Stimulated activated CD8-positive, alpha-beta memory T cell treated with anti-CD3 and anti-CD28 coated beads, Interleukin-15, amount 100 ng/mL, for 24 hours (primary cell): Measurements from ENCODE around the gene ZMYM2.
"Not testable (repeated sequence)": the region's sequence is repeated elsewhere in the genome, so short reads cannot be mapped to it uniquely, and the experiment has no call there.

Experiments
- DNase-seq: peaks from one replicate; pipeline ENCODE4 v3.0.0-alpha.2; 2020; ENCODE audit warnings: low read depth

The ZMYM2 gene

DNA sequence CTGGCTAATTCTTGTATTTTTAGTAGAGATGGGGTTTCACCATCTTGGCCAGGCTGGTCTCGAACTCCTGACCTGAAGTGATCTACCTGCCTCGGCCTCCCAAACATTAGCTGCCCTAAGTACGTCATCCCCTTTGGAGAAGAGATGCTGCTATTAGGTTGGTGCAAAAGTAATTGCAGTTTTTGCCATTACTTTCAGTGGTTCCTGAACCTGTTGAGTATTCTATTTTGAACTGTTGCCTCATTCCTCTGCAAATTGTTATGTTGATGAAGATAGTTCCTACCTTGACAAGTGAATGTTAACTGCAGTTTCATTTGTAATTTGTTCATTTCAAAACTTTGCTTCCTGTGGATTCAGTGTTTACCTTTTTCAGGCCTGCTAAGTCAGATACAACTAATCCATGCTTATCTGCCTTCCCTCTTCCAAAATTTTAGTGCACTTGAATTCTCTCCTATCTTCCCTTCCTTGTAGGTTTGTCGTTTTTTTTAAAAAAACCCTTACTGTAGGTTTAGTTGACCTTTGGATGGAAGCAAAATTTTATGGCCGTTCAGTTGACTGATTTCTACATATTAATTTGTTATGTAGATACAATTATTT, 24.0 kb downstream of the ZMYM2 start:
- DNase-seq: no peak

DNA sequence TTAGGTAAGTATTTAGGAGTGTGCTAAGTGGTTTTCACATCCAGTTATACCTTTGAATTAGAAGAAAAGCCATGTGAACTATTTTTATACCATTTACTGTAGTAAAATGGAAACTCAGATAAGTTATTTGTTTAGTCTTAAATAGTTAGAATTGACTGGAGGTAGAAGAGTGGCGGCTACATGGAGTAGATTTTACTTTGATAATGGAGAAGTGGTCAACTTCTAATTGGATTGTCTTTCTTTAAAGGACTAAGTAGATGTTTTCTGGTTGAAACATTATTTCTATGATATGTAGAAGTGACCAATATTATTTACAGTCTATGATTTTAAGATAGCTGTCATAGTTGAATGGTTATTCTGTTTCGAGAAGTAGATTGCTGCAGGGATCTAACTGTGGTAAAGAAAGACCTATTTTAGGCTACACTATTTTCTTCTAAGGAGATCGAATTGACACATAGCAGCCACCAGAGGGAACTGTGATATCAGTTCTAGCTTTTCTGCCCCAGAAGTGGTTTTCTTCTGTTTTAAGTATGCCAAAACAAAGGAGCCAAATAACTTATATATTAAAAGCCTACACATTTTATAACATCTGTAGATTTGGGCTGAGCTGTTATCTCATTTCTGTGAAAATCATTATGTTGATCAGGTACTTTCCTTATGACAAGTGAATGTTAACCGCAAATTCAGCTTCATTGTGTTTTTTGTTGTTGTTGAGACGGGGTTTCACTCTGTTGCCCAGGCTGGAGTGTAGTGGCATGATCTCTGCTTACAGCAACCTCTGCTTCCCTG, 26.1 kb downstream of the ZMYM2 start:
- no peak for DNase-seq

DNA sequence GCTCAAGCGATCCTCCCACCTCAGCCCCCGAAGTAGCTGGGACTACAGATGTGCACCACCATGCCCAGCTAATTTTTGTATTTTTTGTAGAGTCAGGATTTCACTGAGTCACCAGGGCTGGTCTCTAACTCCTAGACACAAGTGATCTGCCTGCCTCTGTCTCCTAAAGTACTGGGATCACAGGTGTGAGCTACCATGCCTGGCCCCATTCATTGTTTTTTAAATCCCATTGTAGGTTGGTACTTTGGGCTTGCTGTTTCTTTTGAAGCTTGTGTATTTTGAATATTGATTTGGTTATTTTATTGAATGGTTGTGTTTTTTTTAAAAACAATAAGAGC, 26.7 kb downstream of the ZMYM2 start:
- no peak for DNase-seq

DNA sequence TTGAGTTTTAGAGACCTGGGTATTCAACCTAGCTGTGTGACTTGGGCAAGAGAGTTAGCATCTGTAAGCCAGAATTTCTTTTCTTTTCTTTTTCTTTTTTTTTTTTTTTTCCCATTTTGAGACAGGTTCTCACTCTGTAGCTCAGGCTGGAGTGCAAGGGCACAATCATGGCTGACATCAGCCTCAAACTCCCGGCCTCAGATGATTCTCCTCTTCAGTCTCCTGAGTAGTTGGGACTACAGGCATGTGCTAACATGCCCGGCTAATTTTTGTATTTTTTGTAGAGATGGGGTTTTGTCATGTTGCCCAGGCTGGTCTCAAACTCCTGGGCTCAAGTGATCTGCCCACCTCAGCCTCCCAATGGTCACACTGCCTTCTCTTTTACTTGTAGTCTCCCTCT, 33.0 kb downstream of the ZMYM2 start:
- no peak for DNase-seq

DNA sequence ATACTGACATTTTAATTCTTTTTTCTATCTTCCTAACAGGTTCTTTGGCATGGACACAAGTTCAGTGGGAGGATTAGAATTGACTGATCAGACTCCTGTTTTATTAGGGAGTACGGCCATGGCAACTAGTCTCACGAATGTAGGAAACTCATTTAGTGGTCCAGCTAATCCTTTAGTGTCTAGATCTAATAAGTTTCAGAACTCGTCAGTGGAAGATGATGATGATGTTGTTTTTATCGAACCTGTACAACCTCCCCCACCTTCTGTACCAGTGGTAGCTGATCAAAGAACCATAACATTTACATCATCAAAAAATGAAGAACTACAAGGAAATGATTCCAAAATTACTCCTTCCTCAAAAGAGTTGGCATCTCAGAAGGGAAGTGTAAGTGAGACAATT, 34.5 kb downstream of the ZMYM2 start:
- no peak for DNase-seq

DNA sequence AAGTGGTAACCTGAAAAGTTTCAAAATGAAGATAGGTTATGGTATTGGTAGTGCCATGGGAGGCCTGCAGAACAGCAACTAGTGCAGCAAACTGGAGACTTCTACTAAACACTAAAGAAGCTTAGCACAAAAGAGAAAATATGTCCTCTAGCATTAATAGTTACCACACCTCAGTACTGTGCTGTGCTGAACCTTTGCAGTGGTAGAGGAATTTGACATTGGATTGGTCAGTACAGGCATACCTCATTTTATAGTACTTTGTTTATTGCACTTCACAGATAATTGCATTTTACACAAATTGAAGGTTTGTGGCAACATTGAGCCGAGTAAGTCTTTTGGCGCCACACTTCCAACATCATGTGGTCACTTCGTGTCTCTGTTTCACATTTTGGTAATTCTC, 40.4 kb downstream of the ZMYM2 start:
- no peak for DNase-seq

DNA sequence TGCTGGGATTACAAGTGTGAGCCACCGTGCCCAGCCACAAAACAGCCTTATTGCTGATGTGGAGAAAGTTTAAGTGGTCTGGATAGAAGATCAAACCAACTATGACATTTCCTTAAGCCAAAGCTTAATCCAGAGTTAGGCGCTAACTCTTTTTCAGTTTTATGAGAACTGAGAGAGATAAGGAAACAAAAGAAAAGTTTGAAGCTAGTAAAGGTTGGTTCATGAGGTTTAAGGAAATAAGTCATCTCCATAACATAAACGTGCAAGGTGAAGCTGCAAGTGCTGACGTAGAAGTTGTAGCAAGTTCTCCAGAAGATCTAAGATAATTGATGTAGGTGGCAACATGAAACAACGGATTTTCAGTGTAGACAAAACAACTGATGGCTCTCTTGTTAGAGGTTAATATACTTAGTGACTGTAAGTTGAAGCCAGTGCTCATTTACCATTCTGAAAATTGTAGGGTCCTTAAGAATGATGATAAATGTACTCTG, 41.6 kb downstream of the ZMYM2 start:
- DNase-seq: no peak

DNA sequence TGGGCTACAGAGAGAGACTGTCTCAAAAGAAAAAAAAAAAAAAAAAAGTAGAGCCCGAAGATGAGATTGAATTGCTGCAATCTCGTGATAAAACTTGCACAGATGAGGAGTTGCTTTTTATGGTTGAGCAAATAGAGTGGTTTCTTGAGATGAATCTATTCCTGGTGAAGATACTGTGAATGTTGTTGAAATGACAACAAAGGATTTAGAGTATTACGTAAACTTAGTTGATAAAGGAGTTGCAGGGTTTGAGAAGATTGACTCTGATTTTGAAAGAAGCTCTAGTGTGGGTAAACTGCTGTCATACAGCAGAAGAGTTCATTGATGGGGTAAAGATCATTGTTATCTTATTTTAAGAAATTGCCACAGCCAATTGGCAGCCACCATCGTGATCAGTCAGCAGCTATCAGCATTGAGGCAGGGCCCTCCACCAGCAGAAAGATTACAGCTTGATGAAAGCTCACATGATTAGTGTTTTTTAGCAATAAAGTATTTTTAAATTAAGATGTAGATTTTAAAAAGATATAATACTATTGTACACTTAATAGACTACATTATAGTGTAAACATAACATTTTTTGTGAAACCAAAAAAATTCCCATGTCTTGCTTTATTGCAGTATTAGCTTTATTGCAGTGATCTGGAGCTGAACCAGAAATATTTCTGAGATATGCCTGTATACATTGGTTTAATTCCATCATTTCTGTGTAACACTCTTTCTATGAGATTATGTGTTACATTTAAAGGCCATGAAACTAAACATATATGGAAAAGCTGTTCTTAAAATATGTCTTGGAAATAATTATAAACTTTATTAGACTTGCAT, 43.1 kb downstream of the ZMYM2 start:
- no peak for DNase-seq

DNA sequence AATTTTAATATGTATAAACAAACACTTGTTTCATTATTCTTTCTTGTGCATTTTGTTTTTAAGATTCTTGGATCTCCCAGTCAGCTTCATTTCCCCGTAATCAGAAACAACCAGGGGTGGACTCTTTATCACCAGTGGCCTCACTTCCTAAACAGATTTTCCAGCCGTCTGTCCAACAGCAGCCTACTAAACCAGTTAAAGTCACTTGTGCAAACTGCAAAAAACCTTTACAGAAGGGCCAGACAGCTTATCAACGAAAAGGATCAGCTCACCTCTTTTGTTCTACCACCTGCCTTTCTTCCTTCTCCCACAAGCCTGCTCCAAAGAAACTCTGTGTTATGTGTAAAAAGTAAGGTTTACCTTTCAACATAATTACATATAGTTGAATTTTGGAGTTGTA, 44.3 kb downstream of the ZMYM2 start:
- no peak for DNase-seq

DNA sequence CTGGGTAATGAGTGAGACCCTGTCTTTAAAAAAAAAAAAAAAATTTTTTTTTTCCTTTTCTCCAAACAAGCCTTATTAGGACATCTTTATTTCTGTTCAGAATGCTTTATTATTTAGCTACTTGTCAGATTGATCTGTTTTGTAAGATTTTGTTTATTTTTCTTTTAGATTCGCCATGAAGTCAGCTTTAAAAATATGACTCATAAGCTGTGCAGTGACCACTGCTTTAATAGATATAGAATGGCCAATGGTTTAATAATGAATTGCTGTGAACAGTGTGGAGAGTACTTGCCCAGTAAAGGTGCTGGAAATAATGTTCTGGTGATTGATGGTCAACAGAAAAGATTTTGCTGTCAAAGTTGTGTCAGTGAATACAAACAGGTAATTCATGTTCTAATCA, 47.7 kb downstream of the ZMYM2 start:
- DNase-seq: no peak

DNA sequence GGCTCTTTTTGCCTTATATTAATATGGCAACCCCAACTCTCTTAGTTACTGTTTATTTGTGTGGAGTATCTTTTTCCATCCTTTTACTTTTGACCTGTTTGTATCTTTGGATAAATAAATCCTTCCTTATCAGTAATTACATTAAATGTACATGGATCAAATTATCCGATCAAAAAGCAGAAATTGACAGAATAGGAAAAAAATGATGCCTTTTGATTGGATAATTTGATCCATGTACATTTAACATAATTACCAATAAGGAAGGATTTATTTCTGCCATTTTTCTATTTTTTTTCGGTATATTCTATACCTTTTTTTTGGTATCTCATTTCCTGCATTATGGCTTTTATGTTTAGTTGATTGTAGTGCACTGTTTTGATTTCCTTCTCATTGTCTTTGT, 57.2 kb downstream of the ZMYM2 start:
- no peak for DNase-seq

DNA sequence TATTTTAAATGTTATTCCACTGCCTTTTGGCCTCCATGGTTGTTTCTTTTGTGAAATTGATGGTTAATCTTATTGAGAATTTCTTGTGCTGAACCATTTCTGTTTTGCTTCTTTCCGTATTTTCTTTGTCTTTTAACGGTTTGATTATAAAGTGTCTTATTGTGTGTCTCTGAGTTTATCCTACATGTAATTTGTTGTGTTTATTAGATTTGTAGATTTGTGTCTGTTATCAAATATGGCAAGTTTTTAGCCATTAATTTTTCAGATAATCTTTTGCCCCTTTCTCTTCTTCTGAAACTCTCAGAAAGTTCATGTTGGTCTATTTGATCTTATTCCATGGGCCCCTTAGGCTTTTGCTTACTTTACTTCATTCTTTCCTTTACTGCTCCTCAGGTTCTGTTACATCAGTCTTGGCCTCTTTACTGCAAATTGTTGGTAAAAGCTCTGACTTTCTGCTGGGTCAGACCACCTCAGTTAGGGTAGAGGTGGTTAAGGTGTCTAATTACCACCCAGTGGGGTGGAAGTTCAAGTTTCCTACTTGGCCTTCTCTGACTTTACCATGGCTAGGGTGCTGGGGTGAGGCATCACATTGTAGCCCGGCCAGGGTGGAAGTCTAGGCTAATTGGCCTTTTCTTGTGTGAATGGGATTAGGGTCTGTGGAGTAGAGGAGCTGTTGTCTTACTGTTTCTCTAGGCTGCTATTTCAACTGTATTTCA, 58.3 kb downstream of the ZMYM2 start:
- DNase-seq: no peak

DNA sequence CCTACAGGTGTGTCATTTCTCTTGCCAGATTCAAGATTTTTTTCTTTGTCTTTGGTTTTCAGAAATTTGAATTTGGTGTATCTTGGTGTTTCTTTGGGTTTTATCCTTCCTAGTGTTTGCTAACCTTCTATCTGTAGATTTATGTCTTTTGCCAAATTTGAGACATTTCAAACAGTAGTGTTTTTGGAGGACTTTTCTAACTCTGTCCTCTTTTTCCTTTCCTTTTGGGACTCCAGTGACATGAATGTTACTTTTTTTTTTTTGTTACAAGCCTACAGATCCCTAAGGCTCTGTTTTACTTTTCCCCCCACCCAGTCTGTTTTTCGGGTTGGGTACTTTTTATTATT, 58.8 kb downstream of the ZMYM2 start:
- no peak for DNase-seq

DNA sequence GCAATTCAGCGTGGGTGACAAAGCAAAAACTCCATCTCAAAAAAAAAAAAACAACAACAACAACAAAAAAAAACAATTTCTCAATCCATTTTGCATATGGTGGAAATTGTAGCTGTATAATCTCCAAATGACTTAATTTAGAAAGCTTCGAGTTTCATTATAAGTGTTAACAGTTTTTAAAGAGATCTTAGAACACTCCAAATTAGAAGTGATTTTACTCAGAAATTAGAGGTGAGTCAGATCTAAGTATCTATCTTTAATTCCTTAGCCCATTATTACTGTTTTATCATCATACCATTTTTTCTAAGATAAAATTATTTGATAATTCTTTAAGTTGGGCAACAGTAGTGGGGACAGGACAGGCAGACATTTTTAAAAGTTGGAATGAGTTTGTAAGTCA, 60.5 kb downstream of the ZMYM2 start:
- DNase-seq: no peak

DNA sequence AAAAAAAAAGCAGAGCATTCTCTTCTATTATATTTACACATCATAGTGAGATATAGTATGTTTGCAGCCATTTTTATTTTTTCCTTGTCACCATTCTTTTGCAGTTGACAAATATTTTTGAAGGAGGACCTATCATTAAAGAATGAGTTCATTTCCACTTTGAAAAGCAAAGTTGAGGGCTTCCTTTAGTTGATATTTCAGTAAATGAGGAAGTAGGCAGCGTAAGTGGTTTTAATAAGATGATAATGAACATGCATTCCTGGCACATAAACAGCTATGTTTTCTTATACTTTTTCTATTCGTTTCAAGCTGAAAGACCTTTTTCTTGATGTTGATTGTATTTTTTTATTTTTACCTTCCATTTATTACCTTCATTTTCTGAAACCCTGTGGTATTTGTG, 66.2 kb downstream of the ZMYM2 start:
- DNase-seq: no peak

DNA sequence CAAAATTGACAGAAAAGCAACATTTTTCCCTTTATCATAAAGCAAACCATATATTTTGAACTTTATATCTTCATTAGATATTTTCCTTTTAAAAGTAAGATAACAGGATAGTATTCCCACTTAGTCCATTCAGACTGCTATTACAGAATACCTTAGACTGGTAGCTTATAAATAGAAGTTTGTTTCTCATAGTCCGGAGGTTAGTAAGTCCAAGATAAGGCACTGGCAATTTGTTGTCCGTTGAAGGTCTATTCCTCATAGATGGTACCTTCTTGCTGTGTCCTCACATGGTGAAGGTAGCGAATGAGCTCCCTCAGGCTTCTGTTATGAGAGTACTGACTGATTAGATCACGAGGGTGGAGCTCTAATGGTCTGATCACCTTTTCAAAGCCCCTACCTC, 70.4 kb downstream of the ZMYM2 start:
- no peak for DNase-seq

DNA sequence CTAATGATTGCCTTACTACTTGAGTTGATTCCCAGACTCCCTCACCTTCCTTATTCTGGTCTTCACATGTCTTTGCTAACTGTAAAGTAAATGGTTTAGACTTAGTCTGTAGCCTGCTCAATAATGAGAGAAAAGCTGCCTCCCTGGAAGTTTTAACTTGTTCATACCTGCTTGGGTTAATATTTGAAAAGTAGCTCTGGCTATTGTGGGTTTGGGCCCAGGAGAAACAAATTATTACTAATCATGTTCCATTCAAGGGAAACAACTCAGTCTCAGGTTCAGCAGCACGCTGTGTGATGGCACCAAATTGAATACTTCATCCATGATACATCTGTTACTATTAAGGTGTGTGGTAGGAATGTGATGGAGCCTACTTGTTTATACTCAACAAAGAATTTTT, 75.0 kb downstream of the ZMYM2 start:
- DNase-seq: no peak

DNA sequence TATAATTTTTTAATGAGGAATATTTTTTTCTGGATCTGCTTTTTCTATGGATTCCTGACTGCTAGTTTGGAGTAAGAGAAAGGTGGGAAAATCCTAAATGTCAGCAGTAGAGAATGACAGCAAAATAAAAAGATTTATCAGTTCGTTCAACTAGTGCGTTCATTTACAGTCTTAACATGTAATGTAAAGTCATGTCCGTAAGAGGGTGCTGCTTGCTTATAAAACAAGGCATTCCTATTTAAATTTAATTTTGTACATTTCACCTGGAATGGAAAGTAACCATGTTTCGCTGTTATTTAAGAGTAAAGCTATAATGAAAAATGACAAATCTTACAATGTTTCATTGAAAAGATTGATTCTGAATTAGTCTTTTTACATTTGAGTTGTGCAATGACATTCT, 76.6 kb downstream of the ZMYM2 start:
- no peak for DNase-seq

DNA sequence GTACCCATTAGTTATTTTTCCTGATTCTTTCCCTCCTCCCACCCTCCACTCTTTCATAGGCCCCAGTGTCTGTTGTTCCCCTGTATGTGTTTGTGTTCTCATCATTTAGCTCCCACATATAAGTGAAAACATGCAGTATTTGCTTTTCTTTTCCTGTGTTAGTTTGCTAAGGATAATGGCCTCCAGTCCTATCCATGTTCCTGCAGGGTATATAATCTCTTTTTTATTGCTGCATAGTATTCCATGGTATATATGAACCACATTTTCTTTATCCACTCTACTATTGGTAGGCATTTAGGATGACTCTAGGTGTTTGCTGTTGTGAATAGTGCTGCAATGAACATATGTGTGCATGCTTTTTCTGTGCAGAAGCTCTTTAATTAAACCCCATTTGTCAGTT, 79.4 kb downstream of the ZMYM2 start:
- no peak for DNase-seq

DNA sequence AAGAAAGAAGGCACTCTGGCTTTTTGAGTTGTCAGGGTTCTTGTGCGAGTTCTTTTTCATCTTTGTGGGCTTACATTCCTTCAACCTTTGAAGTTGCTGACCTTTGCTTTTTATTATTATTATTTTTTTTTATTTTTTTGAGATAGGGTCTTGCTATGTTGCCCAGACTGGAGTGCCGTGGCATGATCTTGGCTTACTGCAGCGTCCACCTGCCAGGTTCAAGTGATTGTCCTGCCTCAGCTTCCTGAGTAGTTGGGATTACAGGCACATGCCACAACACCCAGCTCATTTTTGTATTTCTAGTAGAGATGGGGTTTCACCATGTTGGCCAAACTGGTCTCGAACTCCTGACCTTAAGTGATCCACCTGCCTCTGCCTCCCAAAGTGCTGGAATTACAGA, 84.1 kb downstream of the ZMYM2 start:
- DNase-seq: not testable (repeated sequence)

DNA sequence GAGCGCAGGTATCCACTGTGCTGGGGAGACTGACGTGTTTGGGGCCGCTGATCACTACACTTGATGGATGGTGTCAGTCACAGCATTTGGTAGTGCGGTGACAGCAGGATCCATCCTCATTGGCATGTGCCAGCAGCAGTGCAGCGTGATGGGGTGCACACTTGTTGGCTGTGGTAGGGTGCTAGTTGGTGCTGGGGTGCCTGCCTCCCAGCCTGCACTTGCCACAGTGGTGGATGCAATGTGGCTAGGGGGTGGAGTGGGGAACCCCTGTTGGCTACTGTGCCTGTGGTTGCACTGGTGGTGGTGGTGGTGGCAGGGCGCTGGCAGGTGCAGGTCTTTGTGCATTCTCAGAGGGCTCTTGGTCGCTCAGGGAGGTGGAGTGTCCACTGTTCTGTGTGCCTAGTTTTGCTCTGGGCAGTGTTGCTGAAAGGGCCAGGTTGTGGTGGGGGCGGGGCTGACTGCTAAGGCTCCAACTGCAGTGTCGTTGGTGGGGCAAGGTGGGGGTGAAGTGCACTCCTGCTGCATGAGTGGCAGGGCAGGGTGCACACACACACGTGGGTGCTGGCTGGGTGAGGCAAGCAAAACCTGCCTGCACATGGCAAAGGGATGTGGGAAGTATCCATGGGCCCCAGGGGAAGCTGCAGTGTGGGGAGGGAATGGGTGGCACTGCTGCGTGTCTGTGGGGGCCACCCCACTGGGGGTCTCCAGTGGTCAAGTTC, 84.8 kb downstream of the ZMYM2 start:
- DNase-seq: no peak

DNA sequence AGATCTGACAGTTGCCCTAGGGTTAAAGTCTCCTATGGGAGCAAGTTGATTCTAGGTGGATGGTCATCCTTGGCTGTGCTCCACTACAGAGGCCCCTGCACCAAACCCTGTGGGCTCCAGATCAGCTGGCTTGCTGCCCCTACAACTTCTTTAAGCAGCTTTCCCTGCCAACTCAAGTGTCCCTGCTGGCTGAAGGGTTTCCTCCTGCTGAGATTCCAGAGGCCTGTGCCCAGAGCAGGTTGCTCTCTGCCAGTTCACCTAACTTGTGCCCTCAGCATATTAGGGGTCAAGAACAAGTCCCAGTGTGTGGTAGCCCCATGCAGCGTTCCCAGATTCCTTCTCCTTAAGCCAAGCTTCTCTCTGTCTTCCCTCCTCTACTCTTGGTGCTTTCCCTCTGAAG, 85.6 kb downstream of the ZMYM2 start:
- DNase-seq: no peak
